ENCODE data around the gene AOC1. TPM values are rescaled to one million over a fixed set of nuclear protein-coding genes. Genes with fewer than 3 reads are reported as not detected.

Gene AOC1
- total RNA-seq, 1 experiment from 2014 or later: not detected

DNA sequence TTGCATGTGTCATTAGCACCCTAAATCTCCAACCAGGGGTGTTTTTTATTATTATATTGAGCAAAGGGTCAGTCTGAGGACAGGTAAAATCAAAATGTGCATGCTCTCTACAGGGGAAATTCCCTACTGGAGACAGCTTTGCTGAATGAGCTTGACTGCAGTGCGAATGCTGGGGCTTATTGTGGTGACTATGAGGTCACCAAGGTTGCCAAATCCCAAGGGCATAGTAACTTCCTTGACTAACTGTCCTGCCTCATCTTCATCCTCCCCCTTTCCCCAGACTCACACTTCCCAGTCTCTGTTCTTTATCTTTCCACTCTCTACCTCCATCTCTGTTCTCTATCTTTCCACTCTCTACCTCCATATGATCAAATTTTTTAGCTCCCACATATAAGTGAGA, 22.9 kb upstream of the AOC1 start:
- ChIA-PET POLR2A (ENCODE audit: low non-redundant PET) (no interaction called here), CTCF (no interaction called here)
- intact Hi-C loops (cut with micrococcal nuclease; ENCODE audit: unreplicated experiment): no loop called here
- DNase-seq (ENCODE audit: low spot score): no peak
- Histone ChIP-seq H3K27ac (ENCODE audit: low read depth, low read length, poor library complexity, severe bottlenecking) (no peak overlapping the region), H3K4me1 (ENCODE audit: insufficient read depth, low read length, poor library complexity, severe bottlenecking) (no peaks in the 10 kb centered on the region), H3K27me3 (replicated peaks; ENCODE audit: insufficient read depth, low read depth, low read length, poor library complexity) (no peaks in the 10 kb centered on the region), H3K4me3 (ENCODE audit: low read depth, low read length, poor library complexity, severe bottlenecking) (no peak overlapping the region), H3K36me3 (ENCODE audit: insufficient read depth, low read length, poor library complexity, severe bottlenecking) (no peaks in the 10 kb centered on the region), H3K9me3 (ENCODE audit: low read depth, low read length, poor library complexity, severe bottlenecking) (no peaks in the 10 kb centered on the region)
- no TSS peak for BruUV-seq (replicated peaks)
- TF ChIP-seq, protein P1, sequence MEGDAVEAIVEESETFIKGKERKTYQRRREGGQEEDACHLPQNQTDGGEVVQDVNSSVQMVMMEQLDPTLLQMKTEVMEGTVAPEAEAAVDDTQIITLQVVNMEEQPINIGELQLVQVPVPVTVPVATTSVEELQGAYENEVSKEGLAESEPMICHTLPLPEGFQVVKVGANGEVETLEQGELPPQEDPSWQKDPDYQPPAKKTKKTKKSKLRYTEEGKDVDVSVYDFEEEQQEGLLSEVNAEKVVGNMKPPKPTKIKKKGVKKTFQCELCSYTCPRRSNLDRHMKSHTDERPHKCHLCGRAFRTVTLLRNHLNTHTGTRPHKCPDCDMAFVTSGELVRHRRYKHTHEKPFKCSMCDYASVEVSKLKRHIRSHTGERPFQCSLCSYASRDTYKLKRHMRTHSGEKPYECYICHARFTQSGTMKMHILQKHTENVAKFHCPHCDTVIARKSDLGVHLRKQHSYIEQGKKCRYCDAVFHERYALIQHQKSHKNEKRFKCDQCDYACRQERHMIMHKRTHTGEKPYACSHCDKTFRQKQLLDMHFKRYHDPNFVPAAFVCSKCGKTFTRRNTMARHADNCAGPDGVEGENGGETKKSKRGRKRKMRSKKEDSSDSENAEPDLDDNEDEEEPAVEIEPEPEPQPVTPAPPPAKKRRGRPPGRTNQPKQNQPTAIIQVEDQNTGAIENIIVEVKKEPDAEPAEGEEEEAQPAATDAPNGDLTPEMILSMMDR (conservative IDR thresholded peaks at IDR 0.05; ENCODE audit: low read depth, low read length): no peak
- no peak for TF ChIP-seq EZH2 (IDR thresholded peaks at IDR 0.05; ENCODE audit: borderline replicate concordance, low read depth, low read length, poor library complexity, severe bottlenecking)

DNA sequence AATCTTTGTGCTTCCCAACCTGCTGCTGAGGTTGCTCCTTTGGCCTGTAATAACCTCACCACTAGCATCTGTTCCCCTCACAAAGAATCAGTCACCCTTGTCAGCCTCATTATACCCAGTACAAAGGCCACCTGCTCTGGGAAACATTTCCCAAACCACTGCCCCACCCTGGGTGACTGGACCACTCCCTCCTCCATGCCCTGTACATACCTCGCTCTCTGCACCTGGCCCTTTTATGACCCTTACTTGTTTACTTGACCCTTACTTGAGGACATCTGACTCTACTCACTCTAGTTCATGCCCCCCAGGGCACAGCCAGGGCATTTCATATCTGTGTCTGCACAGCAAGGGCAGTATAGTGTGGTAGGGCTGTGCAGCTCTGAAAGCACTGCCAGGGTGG, 21.4 kb upstream of the AOC1 start:
- H3K36me3 ChIP-seq (ENCODE audit: insufficient read depth, low read length, poor library complexity, severe bottlenecking): no peaks in the 10 kb centered on the region
- TF ChIP-seq, protein P1 (conservative IDR thresholded peaks at IDR 0.05; ENCODE audit: low read depth, low read length): no peak
- no peak for TF ChIP-seq EZH2 (IDR thresholded peaks at IDR 0.05; ENCODE audit: borderline replicate concordance, low read depth, low read length, poor library complexity, severe bottlenecking)
- no peaks in the 10 kb centered on the region for H3K27me3 ChIP-seq (replicated peaks; ENCODE audit: insufficient read depth, low read depth, low read length, poor library complexity)
- intact Hi-C loops (cut with micrococcal nuclease; ENCODE audit: unreplicated experiment): no loop called here
- ChIA-PET CTCF (no interaction called here), POLR2A (ENCODE audit: low non-redundant PET) (no interaction called here)
- H3K27ac ChIP-seq (ENCODE audit: low read depth, low read length, poor library complexity, severe bottlenecking): no peak overlapping the region
- no peaks in the 10 kb centered on the region for H3K4me1 ChIP-seq (ENCODE audit: insufficient read depth, low read length, poor library complexity, severe bottlenecking)
- BruUV-seq (replicated peaks): no TSS peak
- no peak for DNase-seq (ENCODE audit: low spot score)
- no peak overlapping the region for H3K4me3 ChIP-seq (ENCODE audit: low read depth, low read length, poor library complexity, severe bottlenecking)
- H3K9me3 ChIP-seq (ENCODE audit: low read depth, low read length, poor library complexity, severe bottlenecking): no peaks in the 10 kb centered on the region

DNA sequence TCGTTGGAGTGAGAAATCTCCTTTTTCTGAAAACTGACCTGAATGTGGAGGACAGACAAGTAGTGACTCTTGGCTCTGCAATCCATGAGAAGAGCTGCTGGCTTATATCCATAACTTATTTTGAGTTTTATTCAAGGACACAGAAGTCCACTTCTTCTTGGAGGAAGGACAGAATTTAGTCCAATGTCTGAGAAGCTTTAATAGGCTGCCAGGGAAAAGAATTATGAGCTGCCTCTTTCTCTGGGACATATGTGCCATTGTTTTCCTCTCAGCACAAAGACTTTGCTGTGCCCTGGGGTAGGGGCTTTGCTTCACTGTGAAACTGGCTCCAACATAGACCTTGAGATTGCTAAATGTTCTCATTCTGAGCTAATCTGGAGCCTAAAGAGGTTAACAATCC, 20.5 kb upstream of the AOC1 start:
- TF ChIP-seq EZH2 (IDR thresholded peaks at IDR 0.05; ENCODE audit: borderline replicate concordance, low read depth, low read length, poor library complexity, severe bottlenecking): no peak
- TF ChIP-seq, protein P1 (conservative IDR thresholded peaks at IDR 0.05; ENCODE audit: low read depth, low read length): no peak
- POLR2A ChIA-PET (ENCODE audit: low non-redundant PET): no interaction called here
- BruUV-seq (replicated peaks): no TSS peak

More for the DNA sequence above, 20.5 kb upstream of the AOC1 start:
- CTCF ChIA-PET: no interaction called here
- Histone ChIP-seq H3K27ac (ENCODE audit: low read depth, low read length, poor library complexity, severe bottlenecking) (no peak overlapping the region), H3K27me3 (replicated peaks; ENCODE audit: insufficient read depth, low read depth, low read length, poor library complexity) (no peaks in the 10 kb centered on the region), H3K9me3 (ENCODE audit: low read depth, low read length, poor library complexity, severe bottlenecking) (no peaks in the 10 kb centered on the region), H3K4me3 (ENCODE audit: low read depth, low read length, poor library complexity, severe bottlenecking) (no peak overlapping the region), H3K36me3 (ENCODE audit: insufficient read depth, low read length, poor library complexity, severe bottlenecking) (no peaks in the 10 kb centered on the region), H3K4me1 (ENCODE audit: insufficient read depth, low read length, poor library complexity, severe bottlenecking) (no peaks in the 10 kb centered on the region)
- intact Hi-C loops (cut with micrococcal nuclease; ENCODE audit: unreplicated experiment): no loop called here
- no peak for DNase-seq (ENCODE audit: low spot score)

All from A673 (cell line).